ENCODE results near the gene OR3A2.
A peak's percentile ranks its signal among the peaks of the same experiment; 100 is the strongest.
"Not testable (repeated sequence)": the region's sequence is repeated elsewhere in the genome, so short reads cannot be mapped to it uniquely, and the experiment has no call there.

Gene OR3A2

DNA sequence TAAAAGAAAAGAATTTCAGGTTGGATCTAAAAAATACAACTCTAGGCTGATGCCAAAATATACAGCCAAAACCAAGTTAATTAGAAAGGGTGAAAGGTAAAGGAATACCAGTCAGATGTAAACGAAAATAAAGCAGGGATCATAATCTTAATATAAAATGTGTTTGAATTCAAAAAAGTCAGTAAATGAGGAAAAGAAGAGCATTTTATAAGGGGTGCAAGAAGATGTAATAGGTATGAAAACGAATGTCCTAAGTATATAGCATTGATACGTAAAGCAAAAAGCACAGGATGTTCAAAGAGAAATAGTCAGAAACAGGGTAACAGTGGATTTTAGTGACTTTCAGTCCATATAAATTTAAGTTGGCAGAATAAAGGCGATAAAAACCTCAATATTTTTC is 90.5 kb downstream of the OR3A2 start:
- POLR2A ChIA-PET: no interaction called here

DNA sequence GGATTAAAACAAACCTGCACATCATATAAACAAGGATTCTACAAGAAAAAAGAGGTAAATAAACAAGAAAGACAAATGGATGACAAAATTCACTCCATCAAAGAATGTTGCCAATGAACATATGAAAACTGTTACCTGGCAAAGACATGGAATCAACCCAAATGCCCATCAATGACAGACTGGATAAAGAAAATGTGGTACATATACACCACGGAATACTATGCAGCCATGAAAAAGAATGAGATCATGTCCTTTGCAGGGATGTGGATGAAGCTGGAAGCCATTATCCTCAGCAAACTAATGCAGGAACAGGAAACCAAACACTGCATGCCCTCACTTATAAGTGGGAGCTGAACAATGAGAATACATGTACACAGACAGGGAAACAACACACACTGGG is 92.6 kb downstream of the OR3A2 start:
- POLR2A ChIA-PET; H3K4me3 ChIP-seq (ENCODE audit: low read depth, low read length); H3K27ac ChIP-seq (ENCODE audit: extremely low read depth, low read depth, low read length); H3K9me3 ChIP-seq (ENCODE audit: control insufficient read depth, insufficient read depth, low read depth, low read length); H3K36me3 ChIP-seq (ENCODE audit: control insufficient read depth in 2 of 2, insufficient read depth in 1 of 2, low read length in 2 of 2); H3K4me1 ChIP-seq (ENCODE audit: control insufficient read depth, insufficient read depth, low read length): not testable (repeated sequence)
- CTCF ChIA-PET: interaction anchor here (0.7 kb wide), 1 partner anchor 208 kb away, joined by 3 read pairs; no protein-coding TSS in a partner anchor
- peak; percentile 84 for TF ChIP-seq ZNF146 (tag by site-specific recombination; IDR thresholded peaks at IDR 0.05)
- TF ChIP-seq, protein P1, sequence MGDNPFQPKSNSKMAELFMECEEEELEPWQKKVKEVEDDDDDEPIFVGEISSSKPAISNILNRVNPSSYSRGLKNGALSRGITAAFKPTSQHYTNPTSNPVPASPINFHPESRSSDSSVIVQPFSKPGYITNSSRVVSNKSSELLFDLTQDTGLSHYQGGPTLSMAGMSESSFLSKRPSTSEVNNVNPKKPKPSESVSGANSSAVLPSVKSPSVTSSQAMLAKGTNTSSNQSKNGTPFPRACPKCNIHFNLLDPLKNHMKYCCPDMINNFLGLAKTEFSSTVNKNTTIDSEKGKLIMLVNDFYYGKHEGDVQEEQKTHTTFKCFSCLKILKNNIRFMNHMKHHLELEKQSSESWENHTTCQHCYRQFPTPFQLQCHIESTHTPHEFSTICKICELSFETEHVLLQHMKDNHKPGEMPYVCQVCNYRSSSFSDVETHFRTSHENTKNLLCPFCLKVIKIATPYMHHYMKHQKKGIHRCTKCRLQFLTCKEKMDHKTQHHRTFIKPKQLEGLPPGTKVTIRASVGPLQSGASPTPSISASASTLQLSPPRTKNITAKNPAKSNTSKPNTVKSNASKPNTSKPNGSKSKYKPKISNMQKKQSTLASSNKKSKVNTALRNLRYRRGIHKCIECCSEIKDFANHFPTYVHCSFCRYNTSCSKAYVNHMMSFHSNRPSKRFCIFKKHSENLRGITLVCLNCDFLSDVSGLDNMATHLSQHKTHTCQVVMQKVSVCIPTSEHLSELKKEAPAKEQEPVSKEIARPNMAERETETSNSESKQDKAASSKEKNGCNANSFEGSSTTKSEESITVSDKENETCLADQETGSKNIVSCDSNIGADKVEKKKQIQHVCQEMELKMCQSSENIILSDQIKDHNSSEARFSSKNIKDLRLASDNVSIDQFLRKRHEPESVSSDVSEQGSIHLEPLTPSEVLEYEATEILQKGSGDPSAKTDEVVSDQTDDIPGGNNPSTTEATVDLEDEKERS (tag by site-specific recombination; IDR thresholded peaks at IDR 0.05): peak; percentile 65; the same call in 1 of the 2 replicates

More for the DNA sequence above, 90.5 kb downstream of the OR3A2 start:
- Histone ChIP-seq H3K9me3 (ENCODE audit: control insufficient read depth, insufficient read depth, low read depth, low read length) (no peaks in the 10 kb centered on the region), H3K36me3 (ENCODE audit: control insufficient read depth in 2 of 2, insufficient read depth in 1 of 2, low read length in 2 of 2) (no peaks in the 10 kb centered on the region), H3K4me3 (ENCODE audit: low read depth, low read length) (no peak overlapping the region), H3K4me1 (ENCODE audit: control insufficient read depth, insufficient read depth, low read length) (no peaks in the 10 kb centered on the region), H3K27ac (ENCODE audit: extremely low read depth, low read depth, low read length) (no peak overlapping the region)
- CTCF ChIA-PET: interaction anchor here (0.6 to 0.7 kb wide), 2 partner anchors 115 to 166 kb away, joined by 3 to 5 read pairs; no protein-coding TSS in a partner anchor
- no peak for TF ChIP-seq ZNF530 (tag by site-specific recombination; IDR thresholded peaks at IDR 0.05; ENCODE audit: low read depth)
- no peak for TF ChIP-seq ZNF132 (tag by site-specific recombination; IDR thresholded peaks at IDR 0.05; ENCODE audit: borderline replicate concordance)
- TF ChIP-seq MYNN (tag by site-specific recombination; IDR thresholded peaks at IDR 0.05; ENCODE audit: borderline replicate concordance): no peak
- TF ChIP-seq ZBTB20 (tag by site-specific recombination; IDR thresholded peaks at IDR 0.05): no peak
- no peak for TF ChIP-seq ZNF571 (tag by site-specific recombination; IDR thresholded peaks at IDR 0.05)
- no peak for TF ChIP-seq ZNF624 (tag by site-specific recombination; IDR thresholded peaks at IDR 0.05)
- TF ChIP-seq WT1 (tag by site-specific recombination; IDR thresholded peaks at IDR 0.05): no peak
- no peak for TF ChIP-seq ZNF140 (tag by site-specific recombination; IDR thresholded peaks at IDR 0.05)
- TF ChIP-seq, protein P2, sequence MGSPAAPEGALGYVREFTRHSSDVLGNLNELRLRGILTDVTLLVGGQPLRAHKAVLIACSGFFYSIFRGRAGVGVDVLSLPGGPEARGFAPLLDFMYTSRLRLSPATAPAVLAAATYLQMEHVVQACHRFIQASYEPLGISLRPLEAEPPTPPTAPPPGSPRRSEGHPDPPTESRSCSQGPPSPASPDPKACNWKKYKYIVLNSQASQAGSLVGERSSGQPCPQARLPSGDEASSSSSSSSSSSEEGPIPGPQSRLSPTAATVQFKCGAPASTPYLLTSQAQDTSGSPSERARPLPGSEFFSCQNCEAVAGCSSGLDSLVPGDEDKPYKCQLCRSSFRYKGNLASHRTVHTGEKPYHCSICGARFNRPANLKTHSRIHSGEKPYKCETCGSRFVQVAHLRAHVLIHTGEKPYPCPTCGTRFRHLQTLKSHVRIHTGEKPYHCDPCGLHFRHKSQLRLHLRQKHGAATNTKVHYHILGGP (tag by site-specific recombination; IDR thresholded peaks at IDR 0.05): no peak
- no peak for TF ChIP-seq ZBTB1 (tag by site-specific recombination; IDR thresholded peaks at IDR 0.05)
- TF ChIP-seq, protein P3, sequence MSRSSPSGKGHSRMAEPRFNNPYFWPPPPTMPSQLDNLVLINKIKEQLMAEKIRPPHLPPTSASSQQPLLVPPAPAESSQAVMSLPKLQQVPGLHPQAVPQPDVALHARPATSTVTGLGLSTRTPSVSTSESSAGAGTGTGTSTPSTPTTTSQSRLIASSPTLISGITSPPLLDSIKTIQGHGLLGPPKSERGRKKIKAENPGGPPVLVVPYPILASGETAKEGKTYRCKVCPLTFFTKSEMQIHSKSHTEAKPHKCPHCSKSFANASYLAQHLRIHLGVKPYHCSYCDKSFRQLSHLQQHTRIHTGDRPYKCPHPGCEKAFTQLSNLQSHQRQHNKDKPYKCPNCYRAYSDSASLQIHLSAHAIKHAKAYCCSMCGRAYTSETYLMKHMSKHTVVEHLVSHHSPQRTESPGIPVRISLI (tag by site-specific recombination; IDR thresholded peaks at IDR 0.05): no peak
- TF ChIP-seq OVOL3 (tag by site-specific recombination; IDR thresholded peaks at IDR 0.05): no peak
- TF ChIP-seq ZNF416 (tag by site-specific recombination; IDR thresholded peaks at IDR 0.05): no peak
- TF ChIP-seq, protein P4, sequence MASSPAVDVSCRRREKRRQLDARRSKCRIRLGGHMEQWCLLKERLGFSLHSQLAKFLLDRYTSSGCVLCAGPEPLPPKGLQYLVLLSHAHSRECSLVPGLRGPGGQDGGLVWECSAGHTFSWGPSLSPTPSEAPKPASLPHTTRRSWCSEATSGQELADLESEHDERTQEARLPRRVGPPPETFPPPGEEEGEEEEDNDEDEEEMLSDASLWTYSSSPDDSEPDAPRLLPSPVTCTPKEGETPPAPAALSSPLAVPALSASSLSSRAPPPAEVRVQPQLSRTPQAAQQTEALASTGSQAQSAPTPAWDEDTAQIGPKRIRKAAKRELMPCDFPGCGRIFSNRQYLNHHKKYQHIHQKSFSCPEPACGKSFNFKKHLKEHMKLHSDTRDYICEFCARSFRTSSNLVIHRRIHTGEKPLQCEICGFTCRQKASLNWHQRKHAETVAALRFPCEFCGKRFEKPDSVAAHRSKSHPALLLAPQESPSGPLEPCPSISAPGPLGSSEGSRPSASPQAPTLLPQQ (tag by site-specific recombination; IDR thresholded peaks at IDR 0.05): no peak
- TF ChIP-seq ZNF561 (tag by site-specific recombination; IDR thresholded peaks at IDR 0.05; ENCODE audit: borderline replicate concordance): no peak
- TF ChIP-seq ZBTB17 (tag by site-specific recombination; IDR thresholded peaks at IDR 0.05): no peak
- TF ChIP-seq ZNF350 (tag by site-specific recombination; IDR thresholded peaks at IDR 0.05): no peak

All from HEK293 (cell line).